Lower leg skin (tissue), 3 donors: ENCODE measurements around the gene LDAH.

Experiments used
- CTCF ChIP-seq, 3 donors: fragments of 450-650 bp; IDR thresholded peaks; one replicate each; pipeline ENCODE4 v1.5.1; 2016; ENCODE audit warnings: antibody characterized with exemption in 3 of 3, mild to moderate bottlenecking in 3 of 3, moderate library complexity in 2 of 3
- POLR2A ChIP-seq, 2 donors: fragments of 450-650 bp; IDR thresholded peaks; one replicate each; pipeline ENCODE4 v1.6.1; 2016 to 2017; ENCODE audit warnings: antibody characterized with exemption in 2 of 2, mild to moderate bottlenecking in 1 of 2, moderate library complexity in 1 of 2

- no peak for TF ChIP-seq POLR2A (IDR thresholded peaks at IDR 0.05)
- no peak for TF ChIP-seq CTCF (IDR thresholded peaks at IDR 0.05)
Observed at GRCh38 chr2:20664071-20664390, 158.9 kb downstream of the LDAH start.
